ENCODE measurements around the gene KIAA0825.
A peak's percentile ranks its signal among the peaks of the same experiment; 100 is the strongest.

KIAA0825 gene

GRCh38 chr5:94385767-94386166 is 232.6 kb downstream of the KIAA0825 start:
- TF ChIP-seq CTCF (conservative IDR thresholded peaks at IDR 0.05; ENCODE audit: low read length), result no peak

GRCh38 chr5:94378062-94378461 is 240.3 kb downstream of the KIAA0825 start:
- no peak for DNase-seq (ENCODE audit: low read depth)
- H3K4me3 ChIP-seq (ENCODE audit: low read length), result no peak overlapping the region
- no peak for TF ChIP-seq CTCF (conservative IDR thresholded peaks at IDR 0.05; ENCODE audit: low read length)

More at GRCh38 chr5:94385767-94386166, 232.6 kb downstream of the KIAA0825 start:
- DNase-seq (ENCODE audit: low read depth), result peak; percentile 39
- H3K4me3 ChIP-seq (ENCODE audit: low read length), result no peak overlapping the region

- no peak for DNase-seq (ENCODE audit: low read depth)
- no peak overlapping the region for H3K4me3 ChIP-seq (ENCODE audit: low read length)
- TF ChIP-seq CTCF (conservative IDR thresholded peaks at IDR 0.05; ENCODE audit: low read length), result no peak
Measured at GRCh38 chr5:94376672-94377345, 241.6 kb downstream of the KIAA0825 start.

GRCh38 chr5:94375801-94376200 is 242.6 kb downstream of the KIAA0825 start:
- no peak for TF ChIP-seq CTCF (conservative IDR thresholded peaks at IDR 0.05; ENCODE audit: low read length)
- H3K4me3 ChIP-seq (ENCODE audit: low read length), result no peak overlapping the region
- no peak for DNase-seq (ENCODE audit: low read depth)

GRCh38 chr5:94374336-94374735 is 244.1 kb downstream of the KIAA0825 start:
- DNase-seq (ENCODE audit: low read depth), result no peak
- no peak for TF ChIP-seq CTCF (conservative IDR thresholded peaks at IDR 0.05; ENCODE audit: low read length)
- H3K4me3 ChIP-seq (ENCODE audit: low read length), result no peak overlapping the region

- TF ChIP-seq CTCF (conservative IDR thresholded peaks at IDR 0.05; ENCODE audit: low read length), result no peak
- no peak overlapping the region for H3K4me3 ChIP-seq (ENCODE audit: low read length)
- no peak for DNase-seq (ENCODE audit: low read depth)
Measured at GRCh38 chr5:94367900-94368299, 250.5 kb downstream of the KIAA0825 start.

GRCh38 chr5:94366811-94367210 is 251.6 kb downstream of the KIAA0825 start:
- H3K4me3 ChIP-seq (ENCODE audit: low read length), result no peak overlapping the region
- no peak for DNase-seq (ENCODE audit: low read depth)
- TF ChIP-seq CTCF (conservative IDR thresholded peaks at IDR 0.05; ENCODE audit: low read length), result no peak
